Measurements from ENCODE around the gene BCL6B.

BCL6B gene

GRCh38 chr17:7058831-7059447 is 36.1 kb downstream of the BCL6B start:
- Histone ChIP-seq H3K27me3 (ENCODE audit: control insufficient read depth, insufficient read depth, low read length) (no peaks in the 10 kb centered on the region), H3K4me3 (ENCODE audit: low read length) (no peak overlapping the region), H3K36me3 (ENCODE audit: control insufficient read depth, insufficient read depth, low read length) (no peaks in the 10 kb centered on the region), H3K4me1 (ENCODE audit: control insufficient read depth, insufficient read depth, low read length) (no peaks in the 10 kb centered on the region), H3K27ac (ENCODE audit: low read depth, low read length) (no peak overlapping the region), H3K9ac (ENCODE audit: low read length) (no peak overlapping the region)

- Histone ChIP-seq H3K4me1 (ENCODE audit: control insufficient read depth, insufficient read depth, low read length) (no peaks in the 10 kb centered on the region), H3K27ac (ENCODE audit: low read depth, low read length) (no peak overlapping the region), H3K27me3 (ENCODE audit: control insufficient read depth, insufficient read depth, low read length) (no peaks in the 10 kb centered on the region)
Measured at GRCh38 chr17:7060165-7060891, 37.5 kb downstream of the BCL6B start.

GRCh38 chr17:7063518-7064094 is 40.8 kb downstream of the BCL6B start:
- H3K36me3 ChIP-seq (ENCODE audit: control insufficient read depth, insufficient read depth, low read length): no peaks in the 10 kb centered on the region
- no peak overlapping the region for H3K27ac ChIP-seq (ENCODE audit: low read depth, low read length)
- no peak overlapping the region for H3K4me3 ChIP-seq (ENCODE audit: low read length)
- no peak overlapping the region for H3K9ac ChIP-seq (ENCODE audit: low read length)
- H3K4me1 ChIP-seq (ENCODE audit: control insufficient read depth, insufficient read depth, low read length): no peaks in the 10 kb centered on the region
- no peaks in the 10 kb centered on the region for H3K27me3 ChIP-seq (ENCODE audit: control insufficient read depth, insufficient read depth, low read length)

More at GRCh38 chr17:7060165-7060891, 37.5 kb downstream of the BCL6B start:
- H3K9ac ChIP-seq (ENCODE audit: low read length): no peak overlapping the region
- no peak overlapping the region for H3K4me3 ChIP-seq (ENCODE audit: low read length)
- H3K36me3 ChIP-seq (ENCODE audit: control insufficient read depth, insufficient read depth, low read length): no peaks in the 10 kb centered on the region

- no peak overlapping the region for H3K27ac ChIP-seq (ENCODE audit: low read depth, low read length)
- no peaks in the 10 kb centered on the region for H3K36me3 ChIP-seq (ENCODE audit: control insufficient read depth, insufficient read depth, low read length)
- H3K27me3 ChIP-seq (ENCODE audit: control insufficient read depth, insufficient read depth, low read length): no peaks in the 10 kb centered on the region
- H3K4me3 ChIP-seq (ENCODE audit: low read length): no peak overlapping the region
- H3K9ac ChIP-seq (ENCODE audit: low read length): no peak overlapping the region
- H3K4me1 ChIP-seq (ENCODE audit: control insufficient read depth, insufficient read depth, low read length): no peaks in the 10 kb centered on the region
Measured at GRCh38 chr17:7064261-7064660, 41.4 kb downstream of the BCL6B start.

- no peak overlapping the region for H3K4me3 ChIP-seq (ENCODE audit: low read length)
- H3K9ac ChIP-seq (ENCODE audit: low read length): no peak overlapping the region
- no peak overlapping the region for H3K27ac ChIP-seq (ENCODE audit: low read depth, low read length)
- H3K4me1 ChIP-seq (ENCODE audit: control insufficient read depth, insufficient read depth, low read length): no peaks in the 10 kb centered on the region
- H3K36me3 ChIP-seq (ENCODE audit: control insufficient read depth, insufficient read depth, low read length): no peaks in the 10 kb centered on the region
- H3K27me3 ChIP-seq (ENCODE audit: control insufficient read depth, insufficient read depth, low read length): no peaks in the 10 kb centered on the region
Measured at GRCh38 chr17:7067198-7067597, 44.3 kb downstream of the BCL6B start.

- Histone ChIP-seq H3K27me3 (ENCODE audit: control insufficient read depth, insufficient read depth, low read length) (no peaks in the 10 kb centered on the region), H3K4me3 (ENCODE audit: low read length) (no peak overlapping the region), H3K27ac (ENCODE audit: low read depth, low read length) (no peak overlapping the region), H3K4me1 (ENCODE audit: control insufficient read depth, insufficient read depth, low read length) (no peaks in the 10 kb centered on the region), H3K36me3 (ENCODE audit: control insufficient read depth, insufficient read depth, low read length) (no peaks in the 10 kb centered on the region), H3K9ac (ENCODE audit: low read length) (no peak overlapping the region)
Measured at GRCh38 chr17:7068268-7068667, 45.4 kb downstream of the BCL6B start.

GRCh38 chr17:7070712-7071111 is 47.9 kb downstream of the BCL6B start:
- Histone ChIP-seq H3K36me3 (ENCODE audit: control insufficient read depth, insufficient read depth, low read length) (no peaks in the 10 kb centered on the region), H3K9ac (ENCODE audit: low read length) (no peak overlapping the region), H3K4me1 (ENCODE audit: control insufficient read depth, insufficient read depth, low read length) (no peaks in the 10 kb centered on the region), H3K27me3 (ENCODE audit: control insufficient read depth, insufficient read depth, low read length) (no peaks in the 10 kb centered on the region), H3K4me3 (ENCODE audit: low read length) (no peak overlapping the region), H3K27ac (ENCODE audit: low read depth, low read length) (no peak overlapping the region)

- H3K27ac ChIP-seq (ENCODE audit: low read depth, low read length): no peak overlapping the region
- no peak overlapping the region for H3K9ac ChIP-seq (ENCODE audit: low read length)
- H3K36me3 ChIP-seq (ENCODE audit: control insufficient read depth, insufficient read depth, low read length): no peaks in the 10 kb centered on the region
- no peaks in the 10 kb centered on the region for H3K27me3 ChIP-seq (ENCODE audit: control insufficient read depth, insufficient read depth, low read length)
- H3K4me3 ChIP-seq (ENCODE audit: low read length): no peak overlapping the region
- H3K4me1 ChIP-seq (ENCODE audit: control insufficient read depth, insufficient read depth, low read length): no peaks in the 10 kb centered on the region
Measured at GRCh38 chr17:7072406-7072805, 49.6 kb downstream of the BCL6B start.

GRCh38 chr17:7074931-7075330 is 52.1 kb downstream of the BCL6B start:
- H3K4me1 ChIP-seq (ENCODE audit: control insufficient read depth, insufficient read depth, low read length): no peaks in the 10 kb centered on the region
- H3K27me3 ChIP-seq (ENCODE audit: control insufficient read depth, insufficient read depth, low read length): no peaks in the 10 kb centered on the region
- H3K4me3 ChIP-seq (ENCODE audit: low read length): no peak overlapping the region
- no peak overlapping the region for H3K27ac ChIP-seq (ENCODE audit: low read depth, low read length)
- no peak overlapping the region for H3K9ac ChIP-seq (ENCODE audit: low read length)
- no peaks in the 10 kb centered on the region for H3K36me3 ChIP-seq (ENCODE audit: control insufficient read depth, insufficient read depth, low read length)

GRCh38 chr17:7077911-7078546 is 55.2 kb downstream of the BCL6B start:
- no peak overlapping the region for H3K9ac ChIP-seq (ENCODE audit: low read length)
- no peaks in the 10 kb centered on the region for H3K36me3 ChIP-seq (ENCODE audit: control insufficient read depth, insufficient read depth, low read length)
- H3K4me3 ChIP-seq (ENCODE audit: low read length): no peak overlapping the region
- H3K4me1 ChIP-seq (ENCODE audit: control insufficient read depth, insufficient read depth, low read length): no peaks in the 10 kb centered on the region
- H3K27me3 ChIP-seq (ENCODE audit: control insufficient read depth, insufficient read depth, low read length): no peaks in the 10 kb centered on the region
- H3K27ac ChIP-seq (ENCODE audit: low read depth, low read length): no peak overlapping the region

- Histone ChIP-seq H3K4me1 (ENCODE audit: control insufficient read depth, insufficient read depth, low read length) (no peaks in the 10 kb centered on the region), H3K27ac (ENCODE audit: low read depth, low read length) (no peak overlapping the region), H3K4me3 (ENCODE audit: low read length) (no peak overlapping the region), H3K27me3 (ENCODE audit: control insufficient read depth, insufficient read depth, low read length) (no peaks in the 10 kb centered on the region), H3K36me3 (ENCODE audit: control insufficient read depth, insufficient read depth, low read length) (no peaks in the 10 kb centered on the region), H3K9ac (ENCODE audit: low read length) (no peak overlapping the region)
Measured at GRCh38 chr17:7078711-7079110, 55.9 kb downstream of the BCL6B start.
